A673 (cell line): ENCODE data around the gene C3orf70. TPM values are rescaled to one million over a fixed set of nuclear protein-coding genes. Genes with fewer than 3 reads are reported as not detected.
"Not testable (repeated sequence)": the region's sequence is repeated elsewhere in the genome, so short reads cannot be mapped to it uniquely, and the experiment has no call there.

Source experiments
- BruUV-seq: library from RNA; stranded (reverse); fragments of 400-500 nt; replicated peaks from 2 replicates; lab custom pipeline; 2021; lab: Mats Ljungman, UMichigan
- CTCF ChIA-PET: fragments of 300-600 bp; sonication (Branson Sonifier 250); formaldehyde crosslinking; loops from one replicate; lab custom pipeline; 2022; ENCODE audit warnings: antibody characterized with exemption; lab: Charles Lee
- POLR2A ChIA-PET: fragments of 300-600 bp; sonication (Branson Sonifier 250); formaldehyde crosslinking; loops from one replicate; lab custom pipeline; 2022; ENCODE audit warnings: antibody characterized with exemption; ENCODE audit not compliant: low non-redundant PET; lab: Charles Lee
- DNase-seq: peaks from one replicate; pipeline ENCODE4 v3.0.0-alpha.2; 2015; ENCODE audit warnings: low spot score
- H3K27ac ChIP-seq: fragments of 200-600 bp; sonication (generic); 2 replicates; pipeline ENCODE4 v1.5.1; 2016; ENCODE audit warnings: mixed run types, low read depth, mild to moderate bottlenecking, mixed read lengths, antibody characterized with exemption, low read length; ENCODE audit not compliant: poor library complexity, severe bottlenecking
- H3K27me3 ChIP-seq: fragments of 200-600 bp; sonication (generic); replicated peaks from 2 replicates; pipeline ENCODE4 v1.6.1; 2017; ENCODE audit warnings: mixed run types, low read depth, mild to moderate bottlenecking, mixed read lengths, antibody characterized with exemption, low read length; ENCODE audit not compliant: insufficient read depth, poor library complexity
- H3K36me3 ChIP-seq: fragments of 200-600 bp; sonication (generic); 2 replicates; pipeline ENCODE4 v1.6.1; 2016; ENCODE audit warnings: mixed run types, mild to moderate bottlenecking, mixed read lengths, antibody characterized with exemption, low read length; ENCODE audit not compliant: insufficient read depth, poor library complexity, severe bottlenecking
- H3K4me1 ChIP-seq: fragments of 200-600 bp; sonication (generic); 2 replicates; pipeline ENCODE4 v1.6.1; 2017; ENCODE audit warnings: mixed run types, mild to moderate bottlenecking, mixed read lengths, antibody characterized with exemption, low read length; ENCODE audit not compliant: insufficient read depth, poor library complexity, severe bottlenecking
- H3K4me3 ChIP-seq: fragments of 200-600 bp; sonication (generic); 2 replicates; pipeline ENCODE4 v1.5.1; 2016; ENCODE audit warnings: low read depth, mixed run types, mild to moderate bottlenecking, mixed read lengths, low read length; ENCODE audit not compliant: poor library complexity, severe bottlenecking
- H3K9me3 ChIP-seq: fragments of 200-600 bp; sonication (generic); 2 replicates; pipeline ENCODE4 v1.6.1; 2016; ENCODE audit warnings: mixed run types, low read depth, mild to moderate bottlenecking, mixed read lengths, antibody characterized with exemption, low read length; ENCODE audit not compliant: poor library complexity, severe bottlenecking
- CTCF ChIP-seq: fragments of 300-800, 200-600 bp; sonication (generic); conservative IDR thresholded peaks from 2 replicates; pipeline ENCODE4 v1.5.1; 2017; ENCODE audit warnings: low read depth, mild to moderate bottlenecking, antibody characterized with exemption, low read length, moderate library complexity, mixed read lengths
- EZH2 ChIP-seq: fragments of 200-600 bp; sonication (generic); IDR thresholded peaks from 2 replicates; pipeline ENCODE4 v1.6.1; 2017; ENCODE audit warnings: borderline replicate concordance, low read depth, mild to moderate bottlenecking, mixed read lengths, antibody characterized with exemption, low read length; ENCODE audit not compliant: poor library complexity, severe bottlenecking
- intact Hi-C: fragments of 100-400 bp; cut with micrococcal nuclease; formaldehyde crosslinking; loops from one replicate; pipeline ENCODE4 v1.10.0; 2022; ENCODE audit not compliant: unreplicated experiment
- total RNA-seq: library from RNA; stranded (reverse); gene quantifications from 2 replicates; pipeline ENCODE4 v1.2.3, GENCODE V29; 2021

Gene C3orf70
- total RNA-seq, 1 experiment from 2014 or later, result 0.26 TPM

DNA sequence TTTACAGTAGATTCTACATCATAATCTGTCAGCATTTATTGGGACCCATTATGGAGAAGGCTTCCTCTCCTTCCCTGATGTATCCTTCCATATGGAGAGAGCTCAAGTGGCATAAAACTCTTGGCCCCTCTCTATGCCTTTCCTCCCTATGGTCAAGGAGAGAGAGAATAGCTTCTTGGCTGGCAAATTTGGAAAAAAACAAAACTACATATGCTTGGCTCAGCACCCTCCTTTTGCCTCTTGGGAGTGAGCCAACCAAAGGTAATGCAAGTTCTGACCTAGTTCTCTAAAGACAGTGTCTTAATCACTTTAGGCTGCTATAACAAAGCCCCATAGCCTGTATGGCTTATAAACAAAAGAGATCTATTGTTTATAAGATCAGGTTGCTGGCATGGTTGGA, 37.5 kb downstream of the C3orf70 start:
- CTCF ChIA-PET, result no interaction called here
- no peaks in the 10 kb centered on the region for H3K27me3 ChIP-seq
- no peaks in the 10 kb centered on the region for H3K4me1 ChIP-seq
- BruUV-seq, result no TSS peak
- TF ChIP-seq EZH2 (no peak), CTCF (no peak)
- no peak for DNase-seq
- H3K4me3 ChIP-seq, result no peak overlapping the region
- no peaks in the 10 kb centered on the region for H3K36me3 ChIP-seq
- H3K9me3 ChIP-seq, result no peaks in the 10 kb centered on the region
- no peak overlapping the region for H3K27ac ChIP-seq
- intact Hi-C loops, result no loop called here
- POLR2A ChIA-PET, result no interaction called here

- Histone ChIP-seq H3K4me1 (no peaks in the 10 kb centered on the region), H3K27ac (no peak overlapping the region), H3K36me3 (no peaks in the 10 kb centered on the region), H3K9me3 (no peaks in the 10 kb centered on the region), H3K27me3 (no peaks in the 10 kb centered on the region), H3K4me3 (no peak overlapping the region)
- no TSS peak for BruUV-seq
- intact Hi-C loops, result no loop called here
- CTCF ChIA-PET, result no interaction called here
- no peak for DNase-seq
- no peak for TF ChIP-seq EZH2
- no peak for TF ChIP-seq CTCF
- POLR2A ChIA-PET, result no interaction called here
These were observed 38.1 kb downstream of the C3orf70 start for GRCh38 chr3:185114756-185115155.

DNA sequence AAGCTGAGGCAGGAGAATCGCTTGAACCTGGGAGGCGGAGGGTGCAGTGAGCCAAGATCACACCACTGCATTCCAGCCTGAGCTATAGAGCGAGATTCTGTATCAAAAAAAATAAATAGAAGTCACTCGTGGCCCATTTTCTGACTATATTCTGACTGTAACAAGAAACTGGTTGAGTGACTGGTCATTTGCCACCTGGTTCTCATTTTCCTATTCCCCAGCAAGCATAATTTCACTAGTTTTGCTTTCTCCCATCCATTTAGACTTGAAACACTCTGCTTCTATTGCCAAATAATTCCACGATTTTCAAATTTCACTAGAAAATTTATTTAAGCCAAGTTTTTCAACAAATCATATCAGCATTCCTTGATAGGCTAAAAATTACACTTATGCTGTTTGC, 40.7 kb downstream of the C3orf70 start:
- Histone ChIP-seq H3K4me1 (no peaks in the 10 kb centered on the region), H3K27ac (no peak overlapping the region), H3K27me3 (no peaks in the 10 kb centered on the region), H3K36me3 (no peaks in the 10 kb centered on the region), H3K4me3 (no peak overlapping the region), H3K9me3 (no peaks in the 10 kb centered on the region)
- CTCF ChIA-PET, result no interaction called here
- intact Hi-C loops, result no loop called here
- POLR2A ChIA-PET, result no interaction called here
- TF ChIP-seq EZH2 (no peak), CTCF (no peak)
- no TSS peak for BruUV-seq
- no peak for DNase-seq

GRCh38 chr3:185109012-185109411, 43.8 kb downstream of the C3orf70 start:
- intact Hi-C loops, H3K4me1 ChIP-seq, POLR2A ChIA-PET, H3K4me3 ChIP-seq, BruUV-seq, H3K27ac ChIP-seq, H3K27me3 ChIP-seq, H3K9me3 ChIP-seq, H3K36me3 ChIP-seq, CTCF ChIA-PET, DNase-seq: not testable (repeated sequence)

DNA sequence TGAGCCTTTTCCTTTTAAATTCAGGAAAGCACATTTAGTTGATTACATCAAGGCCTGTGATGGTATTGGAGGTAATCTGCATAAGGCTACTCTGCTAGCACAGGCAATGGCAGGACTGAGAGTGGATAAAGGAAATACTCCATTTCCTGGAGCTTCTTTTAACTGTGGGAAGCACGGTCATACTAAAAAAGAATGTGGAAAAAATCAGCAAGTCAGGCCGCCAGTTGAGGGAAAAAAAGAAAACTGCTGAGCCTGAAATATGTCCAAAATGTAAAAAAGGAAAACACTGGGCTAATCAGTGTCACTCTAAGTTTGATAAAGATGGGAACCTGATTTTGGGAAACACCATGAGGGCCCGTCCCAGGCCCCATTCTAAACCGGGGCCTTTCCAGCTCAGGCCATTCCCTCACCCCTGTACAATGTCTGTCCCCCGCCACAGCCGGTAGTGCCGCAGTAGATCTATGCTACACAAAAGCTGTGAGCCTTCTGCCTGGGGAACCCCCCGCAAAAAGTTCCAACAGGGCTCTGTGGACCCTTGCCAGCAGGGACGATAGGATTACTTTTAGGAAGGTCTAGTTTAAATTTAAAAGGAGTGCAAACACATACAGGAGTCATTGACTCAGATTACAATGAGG, 46.5 kb downstream of the C3orf70 start:
- H3K4me3 ChIP-seq, intact Hi-C loops, CTCF ChIA-PET, H3K4me1 ChIP-seq, H3K9me3 ChIP-seq, BruUV-seq, H3K27ac ChIP-seq, H3K27me3 ChIP-seq, POLR2A ChIA-PET, DNase-seq, H3K36me3 ChIP-seq: not testable (repeated sequence)
